ENCODE results near the gene UFSP2.
A peak's percentile ranks its signal among the peaks of the same experiment; 100 is the strongest.

The UFSP2 gene, protein sequence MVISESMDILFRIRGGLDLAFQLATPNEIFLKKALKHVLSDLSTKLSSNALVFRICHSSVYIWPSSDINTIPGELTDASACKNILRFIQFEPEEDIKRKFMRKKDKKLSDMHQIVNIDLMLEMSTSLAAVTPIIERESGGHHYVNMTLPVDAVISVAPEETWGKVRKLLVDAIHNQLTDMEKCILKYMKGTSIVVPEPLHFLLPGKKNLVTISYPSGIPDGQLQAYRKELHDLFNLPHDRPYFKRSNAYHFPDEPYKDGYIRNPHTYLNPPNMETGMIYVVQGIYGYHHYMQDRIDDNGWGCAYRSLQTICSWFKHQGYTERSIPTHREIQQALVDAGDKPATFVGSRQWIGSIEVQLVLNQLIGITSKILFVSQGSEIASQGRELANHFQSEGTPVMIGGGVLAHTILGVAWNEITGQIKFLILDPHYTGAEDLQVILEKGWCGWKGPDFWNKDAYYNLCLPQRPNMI

GRCh38 chr4:185425647-185426352 is at the start of gene UFSP2:
TSS of gene UFSP2 (minus strand) at chr4:185425964. CDS start at chr4:185425868, 96 bp downstream.
- peak; percentile 75 to 82 (median 75) for DNase-seq (ENCODE audit: low read depth in 3 of 3)

- no peak for DNase-seq (ENCODE audit: low read depth in 3 of 3)
Observed at GRCh38 chr4:185473247-185473646, 47.5 kb upstream of the UFSP2 start.

DNA sequence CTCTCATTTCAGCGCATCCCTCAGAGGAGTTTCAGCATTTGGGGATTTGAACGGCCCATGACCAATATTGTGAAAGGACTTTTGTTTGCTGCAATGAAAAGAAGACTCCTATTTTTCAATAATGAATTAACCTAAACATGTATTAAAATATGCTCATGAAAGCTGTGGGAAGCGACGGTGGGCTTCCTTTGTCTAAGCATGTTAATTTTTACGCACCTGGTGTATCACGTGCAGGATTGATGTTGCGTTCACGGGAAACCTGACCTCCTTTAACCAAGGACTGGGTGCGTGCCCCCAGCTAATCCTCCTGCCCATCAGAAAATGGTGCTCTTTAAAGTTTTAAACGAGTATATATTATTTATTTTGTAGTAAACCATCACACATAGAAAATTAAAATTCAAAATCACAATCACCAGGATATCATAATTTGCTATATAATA is 46.4 kb upstream of the UFSP2 start:
- DNase-seq (ENCODE audit: low read depth in 3 of 3), result no peak

- peak; percentile 83 to 93 (median 84) for DNase-seq (ENCODE audit: low read depth in 3 of 3)
Observed at GRCh38 chr4:185471235-185472102, 45.7 kb upstream of the UFSP2 start, which contains the start of gene CCDC110. TSS of gene CCDC110 (minus strand) at chr4:185471733. CDS start at chr4:185471683, 50 bp downstream.

- peak in 2 of 3 experiments; percentile 10 to 18 for DNase-seq (ENCODE audit: low read depth in 3 of 3)
Observed at GRCh38 chr4:185470501-185471195, 44.9 kb upstream of the UFSP2 start.

GRCh38 chr4:185469580-185470154 is 43.9 kb upstream of the UFSP2 start:
- no peak for DNase-seq (ENCODE audit: low read depth in 3 of 3)

- no peak for DNase-seq (ENCODE audit: low read depth in 3 of 3)
Observed at GRCh38 chr4:185468999-185469398, 43.2 kb upstream of the UFSP2 start.

DNA sequence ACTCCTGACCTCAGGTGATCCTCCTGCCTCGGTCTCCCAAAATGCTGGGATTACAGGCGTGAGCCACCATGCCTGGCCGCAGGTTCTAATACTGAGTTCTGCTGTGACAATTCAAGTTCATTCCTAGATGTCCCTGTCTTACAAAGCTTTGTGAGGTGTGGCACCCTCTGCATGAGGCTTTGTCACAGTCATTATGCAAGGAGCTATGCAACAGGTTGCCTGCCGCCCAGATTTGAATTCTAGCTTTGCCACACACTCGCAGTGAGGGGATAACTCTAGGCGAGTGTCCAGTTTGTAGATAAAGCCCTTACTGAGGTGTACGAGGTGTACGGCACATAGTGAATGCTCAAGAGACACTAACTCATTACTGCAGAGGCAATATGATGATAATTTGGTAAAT is 42.2 kb upstream of the UFSP2 start:
- no peak for DNase-seq (ENCODE audit: low read depth in 3 of 3)

GRCh38 chr4:185467101-185467500 is 41.3 kb upstream of the UFSP2 start:
- no peak for DNase-seq (ENCODE audit: low read depth in 3 of 3)

- DNase-seq (ENCODE audit: low read depth in 3 of 3), result no peak
Observed at GRCh38 chr4:185465707-185466106, 39.9 kb upstream of the UFSP2 start.

DNA sequence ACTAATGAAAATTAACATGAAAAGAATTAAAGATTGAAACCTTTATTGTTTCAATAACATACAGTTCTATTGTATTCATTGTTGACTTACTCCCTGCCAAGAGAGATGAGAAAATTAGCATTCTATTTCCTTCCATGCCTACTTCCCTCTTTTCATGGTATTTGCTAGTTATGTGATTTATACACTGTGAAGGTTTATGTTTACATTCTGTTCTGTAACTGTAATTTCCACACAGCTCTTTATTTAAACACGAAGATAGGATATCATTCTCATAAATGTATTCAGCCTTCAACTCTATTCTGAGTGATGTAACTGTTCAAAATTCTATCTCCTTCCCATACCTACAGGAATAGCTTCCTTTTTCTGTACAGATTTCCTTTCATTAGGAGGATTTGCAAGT is 39.1 kb upstream of the UFSP2 start:
- no peak for DNase-seq (ENCODE audit: low read depth in 3 of 3)

- DNase-seq (ENCODE audit: low read depth in 3 of 3), result no peak
Observed at GRCh38 chr4:185464183-185464582, 38.4 kb upstream of the UFSP2 start.

DNA sequence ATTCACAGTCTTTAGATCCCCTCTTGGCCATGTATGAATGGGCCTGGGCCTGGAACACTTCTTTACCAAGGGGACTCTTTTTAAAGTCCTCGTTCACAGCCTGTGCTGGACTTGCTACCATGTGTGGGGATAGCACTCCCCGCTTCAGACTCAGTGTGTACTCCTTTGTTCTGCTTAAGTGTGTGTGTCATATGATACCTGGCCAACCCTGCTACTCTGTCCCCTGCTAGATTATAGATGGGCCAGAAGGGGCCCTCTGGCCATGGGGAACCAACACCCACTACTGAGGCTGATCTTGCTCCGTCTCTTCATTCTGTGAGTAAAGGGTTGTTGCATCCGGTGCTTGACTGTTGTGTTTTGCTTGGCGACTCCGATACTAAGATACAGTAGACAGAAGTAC is 37.8 kb upstream of the UFSP2 start:
- no peak for DNase-seq (ENCODE audit: low read depth in 3 of 3)

GRCh38 chr4:185461565-185461964 is 35.8 kb upstream of the UFSP2 start:
- DNase-seq (ENCODE audit: low read depth in 3 of 3), result no peak

DNA sequence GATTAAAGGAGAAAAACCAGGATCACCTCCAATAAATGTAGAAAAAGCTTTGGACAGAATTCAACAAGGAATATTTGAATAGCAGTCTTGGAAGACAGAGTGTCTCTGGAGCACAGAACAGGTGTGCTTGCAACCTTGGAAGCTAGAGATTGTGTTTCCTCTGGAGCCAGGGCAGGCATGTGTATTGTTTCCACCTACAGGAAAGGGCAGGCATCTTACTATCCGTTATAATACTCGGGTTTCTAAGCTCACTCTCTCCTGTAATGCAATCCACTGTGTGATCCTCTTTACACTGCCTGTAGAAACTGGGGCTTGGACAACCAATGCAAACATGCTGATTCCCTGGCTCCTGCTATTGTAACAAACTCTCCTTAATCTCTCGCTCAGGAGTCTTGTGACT is 31.4 kb upstream of the UFSP2 start:
- no peak for DNase-seq (ENCODE audit: low read depth in 3 of 3)

DNA sequence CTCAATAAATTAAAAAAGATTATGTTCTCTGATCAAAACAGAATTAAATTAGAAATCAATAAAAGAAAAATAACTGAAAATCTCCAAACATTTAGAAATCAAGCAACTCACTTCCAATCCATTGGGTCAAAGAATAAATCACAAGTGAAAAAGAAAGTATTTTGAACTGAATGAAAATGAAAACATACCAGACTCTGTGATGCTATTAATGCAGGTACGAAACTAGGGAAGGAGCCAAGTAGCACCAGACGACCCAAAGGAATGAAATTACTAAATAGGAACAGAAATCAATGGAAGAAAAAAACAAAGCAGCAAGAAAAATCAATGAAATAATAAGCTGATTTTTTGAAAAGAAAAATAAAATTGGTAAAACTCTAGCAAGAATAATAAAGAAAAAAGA is 30.4 kb upstream of the UFSP2 start:
- no peak for DNase-seq (ENCODE audit: low read depth in 3 of 3)

- DNase-seq (ENCODE audit: low read depth in 3 of 3), result no peak
Observed at GRCh38 chr4:185445209-185445608, 19.4 kb upstream of the UFSP2 start.

GRCh38 chr4:185441479-185441878 is 15.7 kb upstream of the UFSP2 start:
- no peak for DNase-seq (ENCODE audit: low read depth in 3 of 3)

DNA sequence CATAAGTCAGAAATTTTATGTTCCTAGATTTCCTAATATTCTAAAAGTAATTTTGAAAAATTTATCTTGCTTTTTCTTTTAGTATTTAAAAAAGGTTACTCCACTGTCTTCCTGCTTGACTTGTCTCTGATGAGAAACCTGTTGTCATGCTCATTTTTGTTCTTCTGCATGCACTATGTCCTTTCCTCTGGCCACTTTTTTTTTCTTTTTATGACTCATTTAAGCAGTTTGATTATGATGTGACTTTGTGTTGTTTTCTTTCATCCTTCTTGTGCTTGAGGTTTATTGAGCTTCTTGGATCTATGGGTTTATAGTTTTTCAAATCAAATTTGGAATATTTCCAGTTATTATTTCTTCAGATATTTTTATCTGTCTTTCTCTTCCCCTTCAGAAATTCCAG is 12.0 kb upstream of the UFSP2 start:
- no peak for DNase-seq (ENCODE audit: low read depth in 3 of 3)

DNA sequence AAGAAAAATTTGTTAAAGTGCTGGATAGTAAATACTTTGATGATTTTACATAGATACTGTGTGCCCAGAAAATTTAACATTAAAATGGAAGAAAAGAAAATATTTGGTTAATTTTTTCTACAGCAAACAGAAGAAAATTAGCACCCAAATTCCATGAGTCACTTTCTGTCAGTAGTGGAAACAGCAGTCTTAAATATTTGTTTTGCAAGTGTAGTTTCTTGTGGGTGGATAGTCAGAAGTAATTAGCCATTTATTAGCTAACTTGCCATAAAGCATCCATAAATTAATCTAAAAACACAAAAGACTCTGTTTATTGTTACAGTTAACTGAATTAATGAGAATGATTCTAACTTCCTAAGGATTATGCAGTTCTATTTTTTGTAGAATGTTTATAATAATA is 9.7 kb upstream of the UFSP2 start:
- no peak for DNase-seq (ENCODE audit: low read depth in 3 of 3)

DNA sequence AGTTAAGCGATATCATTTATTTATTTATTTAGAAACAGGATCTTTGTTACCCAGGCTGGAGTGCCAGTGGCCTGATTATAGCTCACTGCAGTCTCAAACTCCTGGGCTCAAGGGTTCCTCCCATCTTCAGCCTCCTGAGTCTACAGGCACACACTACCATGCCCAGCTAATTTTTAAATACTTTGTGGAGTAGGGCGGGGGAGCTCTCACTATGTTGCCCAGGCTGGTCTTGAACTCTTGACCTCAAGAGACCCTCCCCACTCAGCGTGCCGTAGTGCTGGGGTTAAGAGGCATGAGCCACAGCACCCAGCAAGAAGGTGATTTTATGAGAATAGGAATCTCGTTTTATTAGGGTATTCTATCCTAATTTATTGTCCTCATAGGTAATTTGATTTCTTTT is 3.9 kb upstream of the UFSP2 start:
- DNase-seq (ENCODE audit: low read depth in 3 of 3), result no peak
